GM23338 (cell line): ENCODE results near the gene PSMB11. TPM values are rescaled to one million over a fixed set of nuclear protein-coding genes. Genes with fewer than 3 reads are reported as not detected.

Experiments used
- ATAC-seq: fragments of 200-7000 bp; cut with Tn5 transposase; 3 replicates; pipeline ENCODE4 v1.9.1; 2020
- DNase-seq: peaks from one replicate; pipeline ENCODE4 v3.0.0-alpha.2; 2015; ENCODE audit warnings: low spot score
- H2AFZ ChIP-seq: fragments of 200-600 bp; sonication (generic); 2 replicates; pipeline ENCODE4 v1.8.0; 2016; ENCODE audit warnings: antibody characterized with exemption, mild to moderate bottlenecking, moderate library complexity
- H3F3A ChIP-seq: fragments of 200-600 bp; sonication (generic); replicated peaks from 2 replicates; pipeline ENCODE4 v1.8.0; 2017; ENCODE audit warnings: antibody characterized with exemption, mixed run types, low read depth
- H3K27ac ChIP-seq: fragments of 200-600 bp; sonication (generic); 2 replicates; pipeline ENCODE4 v1.6.1; 2016; ENCODE audit warnings: low read depth
- H3K27me3 ChIP-seq: fragments of 200-600 bp; sonication (generic); 2 replicates; pipeline ENCODE4 v1.8.0; 2016; ENCODE audit warnings: mild to moderate bottlenecking, mixed run types, moderate library complexity; ENCODE audit not compliant: insufficient read depth
- H3K36me3 ChIP-seq: fragments of 200-600 bp; sonication (generic); 2 replicates; pipeline ENCODE4 v1.8.0; 2016; ENCODE audit warnings: mild to moderate bottlenecking; ENCODE audit not compliant: insufficient read depth
- H3K4me1 ChIP-seq: fragments of 200-600 bp; sonication (generic); 2 replicates; pipeline ENCODE4 v1.8.0; 2016; ENCODE audit warnings: mild to moderate bottlenecking, moderate library complexity; ENCODE audit not compliant: insufficient read depth
- H3K4me2 ChIP-seq: fragments of 200-600 bp; sonication (generic); 2 replicates; pipeline ENCODE4 v1.7.1; 2017; ENCODE audit warnings: mixed run types
- H3K4me3 ChIP-seq: fragments of 200-600 bp; sonication (generic); 2 replicates; pipeline ENCODE4 v1.6.1; 2016; ENCODE audit warnings: mixed run types
- H3K79me2 ChIP-seq: fragments of 200-600 bp; sonication (generic); replicated peaks from 2 replicates; pipeline ENCODE4 v1.8.0; 2017; ENCODE audit warnings: mild to moderate bottlenecking; ENCODE audit not compliant: insufficient read depth
- H3K9me2 ChIP-seq: fragments of 200-600 bp; sonication (generic); 2 replicates; pipeline ENCODE4 v1.8.0; 2017; ENCODE audit not compliant: insufficient read depth
- H4K20me1 ChIP-seq: fragments of 200-600 bp; sonication (generic); replicated peaks from 2 replicates; pipeline ENCODE4 v1.8.0; 2017; ENCODE audit warnings: mild to moderate bottlenecking; ENCODE audit not compliant: insufficient read depth
- H3K27ac Mint-ChIP-seq: 2 replicates; pipeline ENCODE4 v1.8.0; 2020; ENCODE audit warnings: inconsistent platforms, mild to moderate bottlenecking, moderate library complexity, mixed read lengths
- H3K27me3 Mint-ChIP-seq: 3 replicates; pipeline ENCODE4 v1.8.0; 2022; ENCODE audit warnings: low read depth, mild to moderate bottlenecking, moderate library complexity, mixed read lengths, inconsistent platforms; ENCODE audit not compliant: insufficient read depth, poor library complexity
- H3K36me3 Mint-ChIP-seq: 3 replicates; pipeline ENCODE4 v1.8.0; 2021; ENCODE audit warnings: low read depth, mild to moderate bottlenecking, inconsistent platforms, moderate library complexity, mixed read lengths
- H3K4me1 Mint-ChIP-seq: 3 replicates; pipeline ENCODE4 v1.8.0; 2020; ENCODE audit warnings: mild to moderate bottlenecking, inconsistent platforms, mixed read lengths
- H3K4me3 Mint-ChIP-seq: 3 replicates; pipeline ENCODE4 v1.8.0; 2021; ENCODE audit warnings: moderate library complexity, mild to moderate bottlenecking, inconsistent platforms, mixed read lengths
- H3K9me3 Mint-ChIP-seq: 3 replicates; pipeline ENCODE4 v1.8.0; 2020; ENCODE audit warnings: moderate library complexity, mild to moderate bottlenecking, inconsistent platforms, mixed read lengths
- REST ChIP-seq: IDR thresholded peaks from one replicate; pipeline ENCODE4 v1.6.1; 2018; ENCODE audit warnings: antibody characterized with exemption; ENCODE audit not compliant: unreplicated experiment
- STAT1 ChIP-seq: IDR thresholded peaks from one replicate; pipeline ENCODE4 v1.6.1; 2016; ENCODE audit warnings: antibody characterized with exemption; ENCODE audit not compliant: unreplicated experiment
- ZNF331 ChIP-seq: fragments of 250-450 bp; sonication (Bioruptor Pico); IDR thresholded peaks from 2 replicates; pipeline ENCODE4 v1.5.0; 2020; ENCODE audit warnings: low read depth, mild to moderate bottlenecking, moderate library complexity
- long read RNA-seq: library from polyadenylated mRNA; unstranded; transcript quantifications from one replicate; pipeline ENCODE4 v2.0.0, GENCODE V29; 2020; ENCODE audit not compliant: unreplicated experiment
- polyA plus RNA-seq: library from polyadenylated mRNA; unstranded; fragments of >200 nt; fragmentation: Nextera tagmentation; extraction: Ambion mirVana; gene quantifications from 2 replicates; pipeline ENCODE4 v1.2.1, GENCODE V29; 2016
- total RNA-seq: library from RNA; depleted of rRNA; stranded (reverse); fragments of >200 nt; shearing (Covaris generic); gene quantifications from 2 replicates; pipeline ENCODE4 v1.2.3, GENCODE V29; 2014; rRNA removed
- TF ChIP-seq, protein P1 (sequence below), 2 experiments: fragments of 200-600 bp in 1 of 2; sonication (generic) in 1 of 2; conservative IDR thresholded peaks; 2 replicates each; pipeline versions ENCODE4 v1.5.1 to v1.6.1; 2016 to 2017; ENCODE audit warnings: antibody characterized with exemption in 2 of 2, low read depth in 2 of 2, mild to moderate bottlenecking in 2 of 2, moderate library complexity in 1 of 2

PSMB11 gene, protein sequence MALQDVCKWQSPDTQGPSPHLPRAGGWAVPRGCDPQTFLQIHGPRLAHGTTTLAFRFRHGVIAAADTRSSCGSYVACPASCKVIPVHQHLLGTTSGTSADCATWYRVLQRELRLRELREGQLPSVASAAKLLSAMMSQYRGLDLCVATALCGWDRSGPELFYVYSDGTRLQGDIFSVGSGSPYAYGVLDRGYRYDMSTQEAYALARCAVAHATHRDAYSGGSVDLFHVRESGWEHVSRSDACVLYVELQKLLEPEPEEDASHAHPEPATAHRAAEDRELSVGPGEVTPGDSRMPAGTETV
- total RNA-seq (0.07 and 0.19 TPM in 2 replicates), polyA plus RNA-seq (not detected in 2 replicates)
- long read RNA-seq, result 0 reads

DNA sequence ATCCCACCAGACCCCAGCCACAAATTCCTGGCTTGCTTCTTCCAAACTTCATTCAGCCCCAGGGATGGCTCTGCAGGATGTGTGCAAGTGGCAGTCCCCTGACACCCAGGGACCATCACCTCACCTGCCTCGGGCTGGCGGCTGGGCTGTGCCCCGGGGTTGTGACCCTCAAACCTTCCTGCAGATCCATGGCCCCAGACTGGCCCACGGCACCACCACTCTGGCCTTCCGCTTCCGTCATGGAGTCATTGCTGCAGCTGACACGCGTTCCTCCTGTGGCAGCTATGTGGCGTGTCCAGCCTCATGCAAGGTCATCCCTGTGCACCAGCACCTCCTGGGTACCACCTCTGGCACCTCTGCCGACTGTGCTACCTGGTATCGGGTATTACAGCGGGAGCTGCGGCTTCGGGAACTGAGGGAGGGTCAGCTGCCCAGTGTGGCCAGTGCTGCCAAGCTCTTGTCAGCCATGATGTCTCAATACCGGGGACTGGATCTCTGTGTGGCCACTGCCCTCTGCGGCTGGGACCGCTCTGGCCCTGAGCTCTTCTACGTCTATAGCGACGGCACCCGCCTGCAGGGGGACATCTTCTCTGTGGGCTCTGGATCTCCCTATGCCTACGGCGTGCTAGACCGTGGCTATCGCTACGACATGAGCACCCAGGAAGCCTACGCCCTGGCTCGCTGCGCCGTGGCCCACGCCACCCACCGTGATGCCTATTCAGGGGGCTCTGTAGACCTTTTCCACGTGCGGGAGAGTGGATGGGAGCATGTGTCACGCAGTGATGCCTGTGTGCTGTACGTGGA is at the start of gene PSMB11:
PSMB11 (plus strand) TSS at position 51 of the 804 bp plus-strand sequence; CDS start at position 65, 14 bp downstream.
- no peak within 1 kb of the TSS for H3K4me2 ChIP-seq

More for the DNA sequence above, at the start of gene PSMB11:
- Histone ChIP-seq H3K79me2 (no peaks in the 10 kb centered on the region), H3K27me3 (no peaks in the 10 kb centered on the region), H3K36me3 (no peaks in the 10 kb centered on the region), H3F3A (no peaks in the 10 kb centered on the region), H3K27ac (no peak within 1 kb of the TSS), H2AFZ (no peak within 1 kb of the TSS), H3K4me3 (no peak within 1 kb of the TSS), H4K20me1 (no peaks in the 10 kb centered on the region), H3K9me2 (no peaks in the 10 kb centered on the region), H3K4me1 (no peaks in the 10 kb centered on the region)
- peaks cover 2% of the 10 kb centered on the region for H3K36me3 Mint-ChIP-seq
- no peaks in the 10 kb centered on the region; the same call in 2 of the 3 replicates for H3K9me3 Mint-ChIP-seq
- ATAC-seq (peak; percentile 64), DNase-seq (peak; percentile 36)
- H3K27me3 Mint-ChIP-seq, result peaks cover 17% of the 10 kb centered on the region
- TF ChIP-seq ZNF331 (CRISPR knock-in tag) (no peak), STAT1 (no peak), REST (no peak)
- TF ChIP-seq, protein P1, sequence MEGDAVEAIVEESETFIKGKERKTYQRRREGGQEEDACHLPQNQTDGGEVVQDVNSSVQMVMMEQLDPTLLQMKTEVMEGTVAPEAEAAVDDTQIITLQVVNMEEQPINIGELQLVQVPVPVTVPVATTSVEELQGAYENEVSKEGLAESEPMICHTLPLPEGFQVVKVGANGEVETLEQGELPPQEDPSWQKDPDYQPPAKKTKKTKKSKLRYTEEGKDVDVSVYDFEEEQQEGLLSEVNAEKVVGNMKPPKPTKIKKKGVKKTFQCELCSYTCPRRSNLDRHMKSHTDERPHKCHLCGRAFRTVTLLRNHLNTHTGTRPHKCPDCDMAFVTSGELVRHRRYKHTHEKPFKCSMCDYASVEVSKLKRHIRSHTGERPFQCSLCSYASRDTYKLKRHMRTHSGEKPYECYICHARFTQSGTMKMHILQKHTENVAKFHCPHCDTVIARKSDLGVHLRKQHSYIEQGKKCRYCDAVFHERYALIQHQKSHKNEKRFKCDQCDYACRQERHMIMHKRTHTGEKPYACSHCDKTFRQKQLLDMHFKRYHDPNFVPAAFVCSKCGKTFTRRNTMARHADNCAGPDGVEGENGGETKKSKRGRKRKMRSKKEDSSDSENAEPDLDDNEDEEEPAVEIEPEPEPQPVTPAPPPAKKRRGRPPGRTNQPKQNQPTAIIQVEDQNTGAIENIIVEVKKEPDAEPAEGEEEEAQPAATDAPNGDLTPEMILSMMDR (conservative IDR thresholded peaks at IDR 0.05; ENCODE audit: low read depth in 2 of 2), result peak in 1 of 2 experiments; percentile 27; a peak in 1 of 4 replicates
- no peak within 1 kb of the TSS for H3K27ac Mint-ChIP-seq
- peaks cover 17% of the 10 kb centered on the region for H3K4me1 Mint-ChIP-seq
- no peak within 1 kb of the TSS for H3K4me3 Mint-ChIP-seq
